RKO (cell line): ENCODE measurements around the gene NBPF20.
"Not testable (repeated sequence)": the region's sequence is repeated elsewhere in the genome, so short reads cannot be mapped to it uniquely, and the experiment has no call there.

Experiments used
- DNase-seq: peaks from one replicate; pipeline ENCODE4 v3.0.0-alpha.2; 2016; ENCODE audit warnings: low spot score

The NBPF20 gene

GRCh38 chr1:145425436-145426029 is at the start of gene NBPF20:
Gene NBPF20, minus strand, starts transcription at chr1:145425603. Its CDS starts 20,331 bp downstream, at chr1:145405272.
- DNase-seq, result peak; percentile 78

- DNase-seq, result not testable (repeated sequence)
Measured at GRCh38 chr1:145474837-145475368, 49.5 kb upstream of the NBPF20 start.

GRCh38 chr1:145472731-145473130 is 47.3 kb upstream of the NBPF20 start:
- DNase-seq, result not testable (repeated sequence)

GRCh38 chr1:145471365-145471764 is 46.0 kb upstream of the NBPF20 start:
- DNase-seq, result not testable (repeated sequence)

GRCh38 chr1:145465405-145466144 is 40.2 kb upstream of the NBPF20 start:
- peak; percentile 91 for DNase-seq

- DNase-seq, result not testable (repeated sequence)
Measured at GRCh38 chr1:145464708-145465336, 39.4 kb upstream of the NBPF20 start.

- DNase-seq, result not testable (repeated sequence)
Measured at GRCh38 chr1:145464017-145464416, 38.6 kb upstream of the NBPF20 start.

GRCh38 chr1:145460684-145461083 is 35.3 kb upstream of the NBPF20 start:
- not testable (repeated sequence) for DNase-seq

- DNase-seq, result not testable (repeated sequence)
Measured at GRCh38 chr1:145460048-145460447, 34.6 kb upstream of the NBPF20 start.

- DNase-seq, result not testable (repeated sequence)
Measured at GRCh38 chr1:145459591-145459990, 34.2 kb upstream of the NBPF20 start.

GRCh38 chr1:145459063-145459462 is 33.7 kb upstream of the NBPF20 start:
- DNase-seq, result not testable (repeated sequence)

- not testable (repeated sequence) for DNase-seq
Measured at GRCh38 chr1:145454824-145455177, 29.4 kb upstream of the NBPF20 start.

- not testable (repeated sequence) for DNase-seq
Measured at GRCh38 chr1:145453873-145454823, 28.7 kb upstream of the NBPF20 start.

GRCh38 chr1:145452506-145452905 is 27.1 kb upstream of the NBPF20 start:
- DNase-seq, result not testable (repeated sequence)

GRCh38 chr1:145451914-145452313 is 26.5 kb upstream of the NBPF20 start:
- peak; percentile 23 for DNase-seq

- not testable (repeated sequence) for DNase-seq
Measured at GRCh38 chr1:145445219-145445618, 19.8 kb upstream of the NBPF20 start.

GRCh38 chr1:145442340-145442739 is 16.9 kb upstream of the NBPF20 start:
- not testable (repeated sequence) for DNase-seq

- DNase-seq, result not testable (repeated sequence)
Measured at GRCh38 chr1:145431363-145432256, 6.2 kb upstream of the NBPF20 start.

GRCh38 chr1:145430830-145431229 is 5.4 kb upstream of the NBPF20 start:
- DNase-seq, result not testable (repeated sequence)

GRCh38 chr1:145429329-145429728 is 3.9 kb upstream of the NBPF20 start:
- DNase-seq, result not testable (repeated sequence)
